ENCODE results near the gene ITPRIPL2.

The ITPRIPL2 gene

DNA sequence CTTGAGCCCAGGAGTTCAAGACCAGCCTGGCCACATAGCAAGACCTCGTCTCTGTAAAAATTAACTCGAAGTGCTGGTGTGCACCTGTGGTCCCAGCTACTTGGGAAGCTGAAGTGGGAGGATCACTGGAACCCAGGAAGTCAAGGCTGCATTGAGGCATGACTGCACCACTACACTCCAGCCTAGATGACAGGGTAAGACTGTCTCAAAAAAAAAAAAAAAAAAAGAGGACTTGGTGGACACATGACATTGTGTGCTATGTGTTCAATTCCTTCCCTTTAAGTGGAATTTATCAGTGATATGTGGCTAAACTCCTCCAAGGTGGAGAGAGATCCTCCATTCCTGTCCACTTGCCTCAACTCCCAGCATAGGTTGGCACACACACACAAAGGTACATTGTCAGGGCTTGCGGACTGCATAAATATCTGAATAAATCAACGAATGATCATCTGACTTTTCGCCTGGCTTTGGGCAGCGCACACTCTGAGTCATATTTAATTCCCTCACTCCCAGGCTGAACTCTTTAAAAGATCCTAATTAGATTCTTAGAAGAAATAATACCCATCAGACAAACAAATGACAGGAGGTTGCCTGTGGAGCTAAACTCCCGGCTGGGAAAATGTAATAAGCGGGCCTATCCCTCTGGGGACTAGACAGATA is 29.3 kb downstream of the ITPRIPL2 start:
- no peak for DNase-seq (ENCODE audit: low read depth, low spot score)

DNA sequence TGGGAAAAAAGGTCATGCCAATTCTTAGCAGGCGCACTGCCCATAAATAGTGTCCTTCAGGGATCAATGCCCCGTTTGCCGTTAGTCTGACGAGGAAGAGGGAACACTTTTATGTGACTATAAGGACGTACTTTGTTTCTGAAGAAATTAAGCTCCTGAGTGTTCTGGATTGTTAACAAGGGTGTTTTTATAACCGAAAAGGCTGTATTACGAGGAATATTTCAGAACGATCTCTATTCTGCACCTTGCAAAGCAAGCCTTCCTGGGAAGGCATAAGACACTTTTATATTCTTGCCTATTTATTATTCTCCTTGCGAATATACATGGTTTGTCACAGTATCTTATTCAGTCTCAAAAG is 29.8 kb downstream of the ITPRIPL2 start:
- no peak for DNase-seq (ENCODE audit: low read depth, low spot score)

DNA sequence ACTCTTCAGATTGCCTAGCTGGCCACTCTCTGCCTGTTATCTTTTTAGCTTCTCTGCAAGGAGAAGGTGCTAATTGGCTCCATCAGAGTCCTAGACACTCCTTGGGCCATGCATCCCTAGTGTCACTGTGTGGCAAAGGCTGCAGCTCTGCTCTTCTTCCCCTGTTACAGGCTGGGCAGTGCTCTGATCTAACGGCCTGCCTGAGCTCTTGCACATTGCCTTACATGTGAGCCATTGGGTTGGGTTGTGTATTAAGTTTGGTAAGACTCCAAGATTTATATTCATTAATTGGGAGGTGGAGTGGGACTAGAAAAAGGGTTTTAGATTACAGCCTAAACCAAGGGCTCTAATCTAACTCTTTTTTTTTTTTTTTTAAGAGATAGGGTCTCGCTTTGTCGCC is 31.2 kb downstream of the ITPRIPL2 start:
- DNase-seq (ENCODE audit: low read depth, low spot score), result no peak

DNA sequence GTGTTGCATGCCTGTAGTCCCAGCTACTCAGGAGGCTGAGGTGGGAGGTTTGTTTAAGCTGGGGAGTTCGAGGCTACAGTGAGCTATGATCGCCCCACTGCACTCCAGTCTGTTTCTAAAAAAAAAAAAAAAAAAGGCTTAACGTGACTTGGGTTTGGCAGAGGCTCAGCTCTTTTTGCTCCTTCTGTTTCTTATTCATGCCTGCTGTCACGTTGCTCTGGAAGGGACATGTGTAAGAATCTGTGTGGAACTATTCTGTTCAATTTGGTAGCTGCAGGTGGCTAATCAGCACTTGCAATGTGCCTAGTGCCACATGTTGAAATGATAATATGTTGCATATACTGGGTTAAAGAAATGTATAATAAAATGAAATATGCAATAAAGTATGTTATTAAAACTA is 33.4 kb downstream of the ITPRIPL2 start:
- DNase-seq (ENCODE audit: low read depth, low spot score), result no peak

DNA sequence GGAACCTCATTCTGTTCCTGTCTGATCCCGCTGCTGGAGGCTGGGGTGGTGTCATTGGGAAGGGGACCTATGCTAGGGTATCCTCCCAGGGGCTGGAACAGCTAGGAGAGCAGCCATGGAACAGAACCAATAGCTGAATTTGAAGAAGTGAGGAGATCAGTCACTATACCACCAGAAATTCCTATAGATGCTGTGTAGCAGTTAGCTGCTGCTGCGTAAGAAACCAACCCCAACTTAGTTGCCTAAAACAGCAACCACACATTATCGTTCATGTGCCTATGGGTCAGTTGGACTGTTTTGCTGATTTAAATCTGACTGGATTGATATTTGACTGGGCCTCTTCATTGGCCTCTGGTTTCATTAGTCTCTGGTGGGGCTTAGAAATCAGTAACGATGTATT is 33.9 kb downstream of the ITPRIPL2 start:
- DNase-seq (ENCODE audit: low read depth, low spot score), result no peak

DNA sequence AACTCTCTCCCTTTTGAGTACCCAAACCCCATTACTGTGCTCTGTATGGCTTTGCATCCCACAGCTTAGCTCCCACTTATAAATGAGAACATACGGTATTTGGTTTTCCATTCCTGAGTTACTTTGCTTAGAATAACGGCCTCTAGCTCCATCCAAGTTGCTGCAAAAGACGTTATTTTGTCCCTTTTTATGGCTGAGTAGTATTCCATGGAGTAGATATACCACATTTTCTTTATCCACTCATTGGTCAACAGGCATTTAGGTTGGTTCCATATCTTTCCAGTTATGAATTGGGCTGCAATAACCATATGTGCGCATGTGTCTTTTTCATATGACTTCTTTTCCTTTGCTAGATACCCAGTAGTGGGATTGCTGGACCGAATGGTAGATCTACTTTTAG is 34.4 kb downstream of the ITPRIPL2 start:
- no peak for DNase-seq (ENCODE audit: low read depth, low spot score)

DNA sequence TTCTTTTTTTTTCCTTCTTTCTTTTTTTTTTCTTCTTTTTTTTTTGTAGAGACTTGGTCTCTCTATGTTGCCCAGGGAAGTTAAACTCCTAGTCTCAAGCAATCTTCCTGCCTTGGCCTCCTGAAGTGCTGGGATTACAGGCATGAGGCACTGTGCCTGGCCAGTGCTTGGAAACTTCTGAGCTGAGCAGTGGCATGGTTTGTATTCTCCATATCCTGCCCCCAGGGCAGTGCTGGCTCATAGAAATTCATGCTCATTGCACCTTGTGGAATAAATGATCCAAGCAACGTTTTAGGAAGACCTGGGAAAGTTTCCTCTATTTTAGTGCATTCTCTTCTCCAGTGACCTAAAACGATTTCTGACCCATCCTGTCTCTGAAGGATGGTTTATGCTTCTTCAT is 37.5 kb downstream of the ITPRIPL2 start:
- no peak for DNase-seq (ENCODE audit: low read depth, low spot score)

DNA sequence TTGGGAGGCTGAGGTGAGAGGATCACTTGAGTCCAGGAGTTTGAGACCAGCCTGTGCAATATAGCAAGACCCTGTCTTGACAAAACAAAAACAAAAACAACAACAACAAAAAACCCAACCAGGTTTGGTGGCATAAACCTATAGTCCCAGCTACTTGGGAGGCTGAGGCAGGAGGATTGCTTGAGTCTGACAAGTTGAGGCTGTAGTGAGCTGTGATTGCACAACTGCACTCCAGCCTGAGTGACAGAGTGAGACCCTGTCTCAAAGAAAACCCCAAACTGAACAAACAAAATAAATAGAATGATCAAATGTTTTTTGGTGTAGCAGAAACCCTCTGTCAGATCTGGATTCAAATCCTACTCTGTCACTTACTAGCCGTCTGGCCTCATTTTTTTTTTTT is 38.3 kb downstream of the ITPRIPL2 start:
- no peak for DNase-seq (ENCODE audit: low read depth, low spot score)

DNA sequence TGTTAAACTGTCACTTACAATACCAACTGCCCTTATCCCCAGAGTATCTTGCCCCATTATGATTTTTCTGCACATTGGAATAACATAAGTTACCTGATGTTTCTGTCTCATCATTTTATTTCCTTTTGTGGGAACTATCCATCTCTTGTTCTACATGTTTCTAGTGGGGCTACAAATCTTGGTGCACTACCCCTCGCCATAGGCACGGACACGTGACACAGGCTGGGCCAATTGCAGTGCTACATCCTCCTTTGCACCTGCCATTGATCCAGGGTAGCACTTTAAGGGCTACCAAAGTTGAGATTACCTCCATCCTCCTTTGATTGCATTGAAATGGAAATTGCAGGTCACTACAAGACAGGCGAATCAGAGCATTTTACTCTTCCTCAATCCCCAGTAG is 40.1 kb downstream of the ITPRIPL2 start:
- no peak for DNase-seq (ENCODE audit: low read depth, low spot score)

DNA sequence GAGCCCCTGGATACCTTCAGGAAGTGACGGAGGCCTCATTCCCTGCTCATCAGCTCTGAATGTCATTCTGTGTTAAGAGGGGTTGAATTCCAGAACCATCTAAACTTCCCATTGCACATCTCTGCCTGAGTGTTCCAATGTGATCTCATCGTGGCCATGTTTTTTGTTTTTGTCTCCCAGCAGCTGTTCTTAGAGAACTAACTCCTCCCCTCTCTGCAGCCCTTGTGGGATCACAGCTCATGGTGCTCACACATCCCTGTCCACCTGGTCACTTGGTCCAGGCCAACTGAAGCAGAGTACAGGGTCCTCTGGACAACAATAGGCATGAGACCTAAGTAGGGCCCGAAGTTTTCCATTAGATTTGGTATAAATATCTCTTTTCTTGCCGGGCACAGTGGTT is 48.3 kb downstream of the ITPRIPL2 start:
- no peak for DNase-seq (ENCODE audit: low read depth, low spot score)

DNA sequence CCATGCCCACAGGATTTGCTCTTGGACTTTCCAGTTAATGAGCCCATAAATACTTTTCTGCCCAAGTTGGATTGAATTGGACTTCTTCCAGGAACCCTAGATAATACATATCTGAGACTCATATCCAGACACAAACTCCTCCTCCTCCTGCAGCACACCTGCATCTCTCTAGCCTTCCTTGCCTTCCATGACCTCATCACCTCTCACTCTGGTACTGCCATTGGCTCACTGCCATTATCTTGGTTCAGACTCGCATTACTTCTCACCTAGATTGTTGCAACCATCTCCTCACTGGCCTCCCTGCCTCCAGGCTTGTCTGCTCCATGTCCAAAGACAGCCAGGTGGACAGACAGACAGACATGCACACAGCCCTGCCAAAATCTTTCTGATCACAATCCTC is 49.5 kb downstream of the ITPRIPL2 start:
- no peak for DNase-seq (ENCODE audit: low read depth, low spot score)

DNA sequence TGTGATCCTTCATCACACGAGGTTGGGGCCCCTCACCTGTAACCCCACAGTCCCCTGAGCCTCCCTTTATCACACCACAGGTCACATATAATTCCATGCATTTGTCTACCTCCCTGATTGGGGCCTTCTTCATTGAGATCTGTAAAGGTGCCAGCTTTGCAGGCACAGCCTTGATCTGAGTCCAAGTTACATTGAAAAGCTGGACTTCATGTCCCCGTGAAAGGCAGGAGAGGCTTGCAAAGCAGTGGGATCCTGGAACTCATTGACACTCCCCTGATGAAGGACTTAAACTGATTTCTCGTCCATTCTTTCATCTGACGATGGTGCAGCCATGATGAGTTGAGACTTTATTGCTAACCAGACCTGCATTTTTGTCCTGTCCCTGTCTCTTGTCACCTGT is 50.5 kb downstream of the ITPRIPL2 start:
- DNase-seq (ENCODE audit: low read depth, low spot score), result no peak

DNA sequence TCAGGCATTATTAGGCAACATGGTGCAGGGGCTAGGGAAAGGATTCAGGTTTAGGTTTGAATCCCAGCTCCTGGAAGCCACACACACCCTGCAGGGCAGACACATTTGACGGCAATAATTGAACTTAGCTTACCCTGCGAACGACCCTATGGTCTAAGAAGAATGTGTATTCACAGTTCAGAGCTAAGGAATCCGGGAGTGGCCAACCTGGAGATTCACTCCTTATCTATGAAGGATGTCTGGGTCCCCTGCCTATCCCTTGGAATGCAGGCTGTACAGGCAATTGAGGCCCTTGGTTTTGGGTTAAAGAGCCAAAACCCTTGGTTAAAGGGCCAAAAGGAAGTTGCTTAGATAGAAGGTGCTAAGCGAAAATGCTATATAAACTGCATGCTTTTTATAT is 51.3 kb downstream of the ITPRIPL2 start:
- no peak for DNase-seq (ENCODE audit: low read depth, low spot score)

DNA sequence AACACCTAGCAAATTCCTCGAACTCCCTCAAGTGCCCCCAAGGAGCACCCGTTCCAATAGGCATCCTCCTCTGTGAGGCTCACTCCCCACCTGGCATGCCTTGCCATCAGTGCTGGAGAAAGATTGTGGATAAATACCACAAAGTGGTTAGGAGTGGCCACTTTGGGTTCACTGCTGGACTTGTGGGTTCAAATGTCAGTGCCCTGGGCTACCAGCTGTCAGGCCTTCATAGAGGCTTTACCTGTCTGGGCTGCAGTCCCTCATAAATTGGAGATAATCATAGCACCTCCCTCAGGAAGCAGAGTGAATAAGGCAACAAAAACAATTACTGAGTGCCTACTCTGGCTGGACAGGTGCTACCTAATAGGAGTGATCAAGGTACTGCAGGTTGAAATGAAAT is 52.7 kb downstream of the ITPRIPL2 start:
- DNase-seq (ENCODE audit: low read depth, low spot score), result no peak

DNA sequence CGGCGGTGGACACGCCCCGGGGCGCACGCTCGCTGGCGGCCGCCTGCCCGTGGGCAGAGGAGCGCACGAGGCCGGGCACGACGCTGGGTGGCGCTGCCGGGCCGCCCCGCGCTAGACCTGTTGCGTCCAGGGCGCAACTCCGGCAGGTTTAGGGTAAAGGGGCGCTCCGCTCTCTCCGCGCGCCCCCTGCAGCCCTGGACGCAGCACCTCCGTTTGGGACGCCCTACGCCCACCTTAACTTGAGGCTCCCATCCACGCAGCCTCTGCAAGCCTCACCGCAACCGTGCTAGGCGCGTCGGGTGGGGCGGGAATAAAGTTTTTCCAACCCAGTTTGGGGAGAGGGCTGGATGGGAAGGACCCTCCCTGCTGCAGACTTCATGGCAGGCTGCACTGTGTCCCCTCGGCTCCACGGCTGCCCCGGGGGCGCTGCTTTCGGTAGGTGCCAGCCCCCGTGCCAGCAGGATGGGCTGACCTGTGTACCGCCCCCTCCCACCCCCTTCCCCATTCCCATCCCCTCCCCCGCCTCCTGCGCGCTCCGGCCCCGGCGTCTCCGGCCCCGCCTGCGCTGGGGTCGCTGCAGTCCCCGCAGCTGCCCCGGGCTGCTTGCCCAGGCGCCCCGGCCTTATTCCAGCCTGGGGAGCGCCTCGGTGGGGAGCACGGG is 54.1 kb downstream of the ITPRIPL2 start, which contains the start of gene SYT17:
Gene SYT17 (plus strand): TSS at position 531 of the 661 bp plus-strand sequence. CDS start 407 bp downstream, outside the sequence.
- no peak for DNase-seq (ENCODE audit: low read depth, low spot score)

DNA sequence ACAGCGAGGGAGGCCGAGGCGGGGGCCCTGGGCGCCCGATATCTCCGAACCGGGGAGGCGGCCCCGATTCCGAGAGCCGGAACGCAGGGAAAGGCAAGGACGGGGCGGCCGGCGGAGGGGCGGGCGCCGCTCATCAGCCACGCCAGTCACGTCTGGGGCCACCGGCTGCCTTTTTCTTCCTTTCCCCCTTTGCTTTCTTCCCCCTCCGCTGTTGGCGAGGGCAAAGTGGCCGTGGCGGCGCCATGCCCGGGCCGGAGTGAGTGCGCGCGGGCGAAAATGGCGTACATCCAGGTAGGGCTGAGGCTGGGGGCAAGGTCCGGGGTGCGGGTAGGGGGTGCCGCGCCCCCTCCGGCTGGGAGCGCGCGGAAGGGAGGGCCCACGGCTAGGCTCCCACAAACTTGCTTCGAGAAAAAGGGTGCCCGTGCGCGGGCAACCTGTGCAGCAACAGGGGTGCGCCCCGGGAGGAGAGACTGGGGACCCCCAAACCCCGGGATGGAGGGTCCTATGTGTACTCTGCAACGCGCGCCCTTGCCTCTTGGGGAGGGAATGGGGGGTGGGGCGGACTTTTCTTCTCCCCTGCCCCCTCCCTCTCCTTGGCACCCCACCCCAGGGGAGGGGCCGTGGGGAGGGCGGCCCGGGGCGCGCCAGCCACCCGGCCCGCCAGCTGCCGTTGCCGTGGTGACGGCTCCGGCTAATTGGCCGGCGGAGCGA is 54.8 kb downstream of the ITPRIPL2 start:
- DNase-seq (ENCODE audit: low read depth, low spot score), result no peak

DNA sequence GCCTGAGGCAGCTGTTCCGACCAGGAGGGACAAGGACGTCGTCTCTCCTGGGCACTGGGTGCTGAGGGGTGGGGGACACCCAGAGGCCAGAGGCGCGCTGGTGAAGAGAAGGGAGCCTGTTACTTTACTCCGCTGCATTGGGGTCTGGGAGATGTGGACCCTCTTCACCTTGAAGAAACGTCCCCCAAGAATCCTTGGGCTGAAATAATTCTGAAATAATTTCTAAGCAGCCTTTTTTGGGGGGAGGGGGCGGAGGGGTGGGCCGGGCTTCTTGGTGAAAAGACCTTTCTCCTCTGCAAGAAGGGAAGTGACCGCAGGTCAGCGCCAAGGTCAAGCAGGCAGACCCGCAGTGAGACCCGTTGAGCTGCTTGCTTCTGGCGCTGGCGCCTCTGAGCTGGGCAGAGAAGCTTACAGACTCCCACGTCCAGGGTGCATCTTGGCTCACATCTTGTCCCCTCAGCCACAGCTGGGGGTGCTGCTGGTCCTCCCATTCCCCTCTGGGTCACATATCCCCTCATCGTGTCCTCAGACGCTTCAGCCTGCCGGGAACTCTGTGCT is 55.4 kb downstream of the ITPRIPL2 start:
- no peak for DNase-seq (ENCODE audit: low read depth, low spot score)

DNA sequence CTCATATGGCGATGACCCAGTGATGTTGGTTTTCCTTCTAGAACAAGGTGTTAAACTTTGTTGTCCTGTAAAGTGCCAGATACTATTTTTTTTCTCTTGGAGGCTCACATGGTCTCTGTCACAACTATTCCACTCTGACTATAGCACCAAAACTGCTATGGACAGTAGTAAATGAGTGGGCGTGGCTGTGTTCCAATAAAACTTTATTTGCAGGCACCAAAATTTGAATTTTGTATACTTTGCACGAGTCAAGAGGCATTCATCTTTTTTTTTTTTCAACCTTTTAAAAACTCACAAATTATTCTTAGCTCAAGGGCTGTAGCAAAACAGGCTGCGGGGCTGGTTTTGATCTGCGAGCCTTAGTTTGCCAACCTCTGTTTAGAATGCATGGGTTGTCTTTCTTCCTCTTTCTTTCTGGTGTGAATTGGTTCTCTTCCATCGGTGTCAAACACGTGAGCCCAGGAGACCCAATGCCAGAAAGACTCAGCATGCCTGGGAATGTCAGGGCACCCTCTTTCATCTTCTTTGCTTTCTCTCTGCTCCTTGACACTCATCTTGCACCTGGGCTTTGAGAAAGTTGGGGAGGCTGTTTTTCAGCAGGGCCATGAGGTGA is 56.4 kb downstream of the ITPRIPL2 start:
- no peak for DNase-seq (ENCODE audit: low read depth, low spot score)
